Astrocyte (in vitro differentiated cells and primary cell): Measurements from ENCODE around the gene CDKN1C. TPM values are rescaled to one million over a fixed set of nuclear protein-coding genes. Genes with fewer than 3 reads are reported as not detected.

Experiments
- DNase-seq: peaks from one replicate; pipeline ENCODE4 v3.0.0-alpha.2; 2010; ENCODE audit warnings: low read depth
- FAIRE-seq: peaks from 2 replicates; lab custom pipeline; 2011; peaks lifted over from hg19 to GRCh38; lab: Jason Lieb, UNC
- H2AFZ ChIP-seq: 2 replicates; pipeline ENCODE4 v1.6.0; 2012; ENCODE audit warnings: low read depth, low read length, inconsistent platforms
- H3K27ac ChIP-seq: 2 replicates; pipeline ENCODE4 v1.5.1; 2011; ENCODE audit warnings: low read depth, low read length, inconsistent platforms
- H3K27me3 ChIP-seq: 2 replicates; pipeline ENCODE4 v1.6.0; 2011; ENCODE audit warnings: low read length, inconsistent platforms; ENCODE audit not compliant: insufficient read depth
- H3K36me3 ChIP-seq: 2 replicates; pipeline ENCODE4 v1.5.1; 2011; ENCODE audit warnings: low read length, inconsistent platforms; ENCODE audit not compliant: insufficient read depth
- H3K4me1 ChIP-seq: 2 replicates; pipeline ENCODE4 v1.5.1; 2011; ENCODE audit warnings: low read length, inconsistent platforms; ENCODE audit not compliant: insufficient read depth
- H3K4me2 ChIP-seq: 2 replicates; pipeline ENCODE4 v1.6.0; 2012; ENCODE audit warnings: low read length, inconsistent platforms
- H3K4me3 ChIP-seq: 2 replicates; pipeline ENCODE4 v1.5.1; 2011; ENCODE audit warnings: low read depth, mild to moderate bottlenecking, low read length, inconsistent platforms; ENCODE audit not compliant: insufficient read depth
- H3K79me2 ChIP-seq: 2 replicates; pipeline ENCODE4 v1.6.0; 2012; ENCODE audit warnings: mild to moderate bottlenecking, low read length, inconsistent platforms; ENCODE audit not compliant: insufficient read depth
- H3K9ac ChIP-seq: 2 replicates; pipeline ENCODE4 v1.6.0; 2012; ENCODE audit warnings: mild to moderate bottlenecking, low read length, inconsistent platforms
- H3K9me3 ChIP-seq: 2 replicates; pipeline ENCODE4 v1.5.1; 2012; ENCODE audit warnings: low read depth, mild to moderate bottlenecking, low read length, inconsistent platforms; ENCODE audit not compliant: insufficient read depth
- H4K20me1 ChIP-seq: 2 replicates; pipeline ENCODE4 v1.6.0; 2012; ENCODE audit warnings: low read length, inconsistent platforms; ENCODE audit not compliant: insufficient read depth
- H3K27ac Mint-ChIP-seq: one replicate; pipeline ENCODE4 v1.8.0; 2021; ENCODE audit warnings: mild to moderate bottlenecking, mixed read lengths; ENCODE audit not compliant: unreplicated experiment
- H3K27me3 Mint-ChIP-seq: one replicate; pipeline ENCODE4 v1.8.0; 2021; ENCODE audit warnings: low read depth, mixed read lengths; ENCODE audit not compliant: unreplicated experiment
- H3K36me3 Mint-ChIP-seq: one replicate; pipeline ENCODE4 v1.8.0; 2021; ENCODE audit warnings: low read depth, mixed read lengths; ENCODE audit not compliant: unreplicated experiment
- H3K4me1 Mint-ChIP-seq: one replicate; pipeline ENCODE4 v1.8.0; 2021; ENCODE audit warnings: low read depth, mixed read lengths; ENCODE audit not compliant: unreplicated experiment
- H3K4me3 Mint-ChIP-seq: one replicate; pipeline ENCODE4 v1.8.0; 2021; ENCODE audit warnings: mild to moderate bottlenecking, moderate library complexity, mixed read lengths; ENCODE audit not compliant: unreplicated experiment
- H3K9me3 Mint-ChIP-seq: one replicate; pipeline ENCODE4 v1.8.0; 2021; ENCODE audit warnings: mild to moderate bottlenecking, mixed read lengths; ENCODE audit not compliant: unreplicated experiment
- EZH2 ChIP-seq: IDR thresholded peaks from 2 replicates; pipeline ENCODE4 v1.6.1; 2012; ENCODE audit warnings: mild to moderate bottlenecking, low read length, inconsistent platforms; ENCODE audit not compliant: insufficient read depth
- total RNA-seq: library from RNA; stranded (reverse); gene quantifications from 2 replicates; pipeline ENCODE4 v1.2.1, GENCODE V29; 2021
- TF ChIP-seq, protein P1 (sequence below): IDR thresholded peaks from 2 replicates; pipeline ENCODE4 v1.5.1; 2011; ENCODE audit warnings: low read depth, mild to moderate bottlenecking, inconsistent platforms, low read length, moderate library complexity; ENCODE audit not compliant: insufficient read depth

Gene CDKN1C
- total RNA-seq, 1 donor from 2014 or later = 7.5 TPM

DNA sequence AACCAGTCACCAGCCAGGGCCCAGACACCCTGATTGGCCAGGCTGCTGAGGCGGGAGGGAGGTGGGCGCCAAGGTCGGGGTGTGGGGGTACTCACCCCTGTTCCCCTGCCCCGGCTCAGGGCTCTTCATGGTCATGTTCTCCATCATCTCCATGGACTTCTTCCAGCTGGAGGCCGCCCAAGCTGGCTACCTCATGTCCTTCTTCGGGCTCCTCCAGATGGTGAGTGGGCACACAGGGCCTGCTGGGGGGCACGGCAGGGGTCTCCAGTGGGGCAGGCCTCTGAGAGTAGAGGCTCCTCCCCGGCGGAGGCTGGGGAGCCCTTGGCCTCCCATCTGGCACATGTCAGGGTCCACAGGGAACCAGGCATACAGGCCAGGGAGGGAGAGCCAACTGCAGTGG lies 33.6 kb upstream of the CDKN1C start:
- Histone ChIP-seq H3K36me3 (no peaks in the 10 kb centered on the region), H4K20me1 (no peaks in the 10 kb centered on the region), H3K9ac (no peak overlapping the region), H3K9me3 (no peaks in the 10 kb centered on the region), H2AFZ (no peak overlapping the region), H3K4me2 (no peak overlapping the region), H3K4me3 (no peak overlapping the region), H3K79me2 (no peaks in the 10 kb centered on the region), H3K27me3 (no peaks in the 10 kb centered on the region), H3K27ac (no peak overlapping the region), H3K4me1 (no peaks in the 10 kb centered on the region)
- Mint-ChIP-seq H3K27ac (no peak overlapping the region), H3K9me3 (no peaks in the 10 kb centered on the region), H3K4me1 (no peaks in the 10 kb centered on the region), H3K27me3 (peaks cover 3% of the 10 kb centered on the region), H3K36me3 (no peaks in the 10 kb centered on the region), H3K4me3 (no peak overlapping the region)
- FAIRE-seq (no peak), DNase-seq (no peak)
- TF ChIP-seq, protein P1, sequence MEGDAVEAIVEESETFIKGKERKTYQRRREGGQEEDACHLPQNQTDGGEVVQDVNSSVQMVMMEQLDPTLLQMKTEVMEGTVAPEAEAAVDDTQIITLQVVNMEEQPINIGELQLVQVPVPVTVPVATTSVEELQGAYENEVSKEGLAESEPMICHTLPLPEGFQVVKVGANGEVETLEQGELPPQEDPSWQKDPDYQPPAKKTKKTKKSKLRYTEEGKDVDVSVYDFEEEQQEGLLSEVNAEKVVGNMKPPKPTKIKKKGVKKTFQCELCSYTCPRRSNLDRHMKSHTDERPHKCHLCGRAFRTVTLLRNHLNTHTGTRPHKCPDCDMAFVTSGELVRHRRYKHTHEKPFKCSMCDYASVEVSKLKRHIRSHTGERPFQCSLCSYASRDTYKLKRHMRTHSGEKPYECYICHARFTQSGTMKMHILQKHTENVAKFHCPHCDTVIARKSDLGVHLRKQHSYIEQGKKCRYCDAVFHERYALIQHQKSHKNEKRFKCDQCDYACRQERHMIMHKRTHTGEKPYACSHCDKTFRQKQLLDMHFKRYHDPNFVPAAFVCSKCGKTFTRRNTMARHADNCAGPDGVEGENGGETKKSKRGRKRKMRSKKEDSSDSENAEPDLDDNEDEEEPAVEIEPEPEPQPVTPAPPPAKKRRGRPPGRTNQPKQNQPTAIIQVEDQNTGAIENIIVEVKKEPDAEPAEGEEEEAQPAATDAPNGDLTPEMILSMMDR = no peak
- no peak for TF ChIP-seq EZH2

DNA sequence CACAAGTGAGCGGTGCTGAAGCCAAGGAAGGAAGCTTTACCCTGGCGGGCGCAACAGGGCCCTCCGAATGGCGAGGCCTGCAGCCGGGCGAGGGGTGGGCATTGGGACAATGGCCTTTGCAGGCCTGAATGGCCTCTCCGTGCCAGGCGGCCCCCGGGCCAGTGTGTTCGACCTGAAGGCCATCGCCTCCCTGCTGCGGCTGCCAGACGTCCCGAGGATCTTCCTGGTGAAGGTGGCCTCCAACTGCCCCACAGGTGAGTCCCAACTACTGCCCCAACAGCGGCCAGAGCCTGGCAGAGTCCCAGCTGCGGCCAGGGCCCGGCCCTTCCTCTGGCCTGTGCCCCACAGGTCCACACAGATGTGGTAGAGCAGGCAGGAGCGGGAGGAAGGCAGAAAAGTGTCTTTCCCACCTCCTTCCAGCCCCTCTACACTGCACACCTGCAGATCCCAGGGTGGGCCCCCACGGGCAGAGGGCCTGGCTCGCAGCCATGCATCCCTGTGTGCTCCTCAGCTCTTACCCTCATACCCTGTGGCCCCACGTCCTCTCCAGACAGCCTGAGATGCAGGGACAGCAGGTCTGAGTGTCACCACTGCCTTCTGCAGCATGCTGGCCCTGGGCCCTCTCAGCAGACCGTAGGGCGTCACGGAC lies 32.4 kb upstream of the CDKN1C start:
- TF ChIP-seq EZH2 = no peak
- TF ChIP-seq, protein P1 = no peak
- FAIRE-seq (no peak), DNase-seq (no peak)
- Histone ChIP-seq H2AFZ (no peak overlapping the region), H4K20me1 (no peaks in the 10 kb centered on the region), H3K4me2 (no peak overlapping the region), H3K27me3 (no peaks in the 10 kb centered on the region), H3K9ac (no peak overlapping the region), H3K36me3 (no peaks in the 10 kb centered on the region), H3K4me1 (peaks cover 8% of the 10 kb centered on the region), H3K9me3 (no peaks in the 10 kb centered on the region), H3K79me2 (no peaks in the 10 kb centered on the region), H3K4me3 (no peak overlapping the region), H3K27ac (no peak overlapping the region)
- H3K27ac Mint-ChIP-seq = no peak overlapping the region
- peaks cover 3% of the 10 kb centered on the region for H3K27me3 Mint-ChIP-seq
- no peak overlapping the region for H3K4me3 Mint-ChIP-seq
- H3K9me3 Mint-ChIP-seq = no peaks in the 10 kb centered on the region
- peaks cover 5% of the 10 kb centered on the region for H3K4me1 Mint-ChIP-seq
- no peaks in the 10 kb centered on the region for H3K36me3 Mint-ChIP-seq

DNA sequence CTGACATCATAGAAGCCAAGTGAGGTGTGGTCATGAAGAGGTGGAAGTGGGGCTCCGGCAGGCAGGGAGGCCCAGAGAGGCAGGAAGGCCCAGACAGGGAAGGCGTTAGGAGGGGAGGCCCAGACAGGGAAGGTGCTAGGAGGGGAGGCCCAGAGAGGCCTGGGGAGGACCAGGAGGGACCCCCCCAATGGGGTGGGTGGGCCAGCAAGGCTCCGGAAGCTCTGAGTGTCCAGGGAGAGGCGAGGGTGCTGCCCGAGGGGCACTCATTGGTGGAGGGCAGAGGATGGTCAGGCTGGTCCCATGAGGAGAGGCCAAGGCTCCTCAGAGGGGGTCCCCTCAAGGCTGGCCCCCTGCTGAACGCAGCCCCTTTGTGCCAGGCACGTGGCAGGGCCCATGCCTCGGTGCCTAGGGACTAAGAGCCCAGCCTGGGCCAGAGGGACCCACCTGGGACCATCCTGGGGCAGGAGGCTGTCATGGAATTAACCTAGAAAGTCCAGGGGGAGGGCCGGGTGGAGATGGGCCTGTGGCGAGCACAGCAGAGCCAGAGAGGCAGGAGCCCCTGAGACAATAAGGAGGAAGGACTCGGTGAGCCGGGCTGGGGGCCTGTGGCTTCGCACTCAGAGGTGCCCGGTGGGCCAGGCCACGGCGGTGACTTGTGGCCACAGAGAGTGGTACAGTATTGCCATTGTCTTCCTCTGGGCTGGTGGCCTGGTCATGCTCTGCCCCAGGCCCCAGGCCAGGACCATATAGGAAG lies 31.5 kb upstream of the CDKN1C start:
- no peaks in the 10 kb centered on the region for H3K27me3 ChIP-seq
- no peak overlapping the region for H2AFZ ChIP-seq
- no peak overlapping the region for H3K4me3 ChIP-seq
- peaks cover 6% of the 10 kb centered on the region for H3K4me1 Mint-ChIP-seq
- H3K4me1 ChIP-seq = peaks cover 17% of the 10 kb centered on the region
- TF ChIP-seq EZH2 = no peak
- TF ChIP-seq, protein P1 = no peak
- peaks cover 3% of the 10 kb centered on the region for H3K27me3 Mint-ChIP-seq
- no peak overlapping the region for H3K4me2 ChIP-seq
- H3K27ac ChIP-seq = no peak overlapping the region
- no peak overlapping the region for H3K9ac ChIP-seq
- no peak overlapping the region for H3K4me3 Mint-ChIP-seq
- no peak overlapping the region for H3K27ac Mint-ChIP-seq
- FAIRE-seq = no peak
- DNase-seq = no peak
- no peaks in the 10 kb centered on the region for H4K20me1 ChIP-seq
- H3K9me3 Mint-ChIP-seq = no peaks in the 10 kb centered on the region
- no peaks in the 10 kb centered on the region for H3K36me3 ChIP-seq
- no peaks in the 10 kb centered on the region for H3K36me3 Mint-ChIP-seq
- H3K79me2 ChIP-seq = no peaks in the 10 kb centered on the region
- H3K9me3 ChIP-seq = no peaks in the 10 kb centered on the region
